Fibroblast of lung (primary cell): ENCODE measurements around the gene ESAM. TPM values are rescaled to one million over a fixed set of nuclear protein-coding genes. Genes with fewer than 3 reads are reported as not detected.
A peak's percentile ranks its signal among the peaks of the same experiment; 100 is the strongest.
"Not testable (repeated sequence)": the region's sequence is repeated elsewhere in the genome, so short reads cannot be mapped to it uniquely, and the experiment has no call there.

Experiments
- DNase-seq, 2 donors: peaks; one replicate each; pipeline versions ENCODE4 v3.0.0 to v3.0.0-alpha.2; 2010; ENCODE audit warnings: low read depth in 2 of 2
- H2AFZ ChIP-seq: 2 replicates; pipeline ENCODE4 v1.5.1; 2012; ENCODE audit warnings: low read length, control low read depth, inconsistent platforms
- H3K27ac ChIP-seq: 2 replicates; pipeline ENCODE4 v1.5.1; 2011; ENCODE audit warnings: low read length, control low read depth; ENCODE audit not compliant: insufficient read depth
- H3K27me3 ChIP-seq: 2 replicates; pipeline ENCODE4 v1.5.1; 2011; ENCODE audit warnings: mild to moderate bottlenecking, low read length; ENCODE audit not compliant: control insufficient read depth, insufficient read depth
- H3K36me3 ChIP-seq: 2 replicates; pipeline ENCODE4 v1.5.1; 2011; ENCODE audit warnings: low read length; ENCODE audit not compliant: control insufficient read depth, insufficient read depth
- H3K4me1 ChIP-seq: 2 replicates; pipeline ENCODE4 v1.5.1; 2011; ENCODE audit warnings: low read length; ENCODE audit not compliant: control insufficient read depth, insufficient read depth; ENCODE audit errors: extremely low read depth
- H3K4me2 ChIP-seq: 2 replicates; pipeline ENCODE4 v1.5.1; 2011; ENCODE audit warnings: low read length, control low read depth; ENCODE audit not compliant: insufficient read depth; ENCODE audit errors: extremely low read depth
- H3K4me3 ChIP-seq, 4 experiments: fragments of 200-600 bp in 1 of 4; sonication (generic) in 1 of 4; replicated peaks in 1 of 4; 2 replicates each; pipeline ENCODE4 v1.5.1; 2011 to 2016; ENCODE audit warnings: low read length in 4 of 4, low read depth in 3 of 4, mild to moderate bottlenecking in 3 of 4, control low read depth in 2 of 4, inconsistent platforms in 1 of 4, mixed read lengths in 1 of 4; ENCODE audit not compliant: insufficient read depth in 1 of 4; ENCODE audit errors: control extremely low read depth in 1 of 4
- H3K79me2 ChIP-seq: 2 replicates; pipeline ENCODE4 v1.5.1; 2012; ENCODE audit warnings: mild to moderate bottlenecking, low read length, inconsistent platforms; ENCODE audit not compliant: control insufficient read depth, insufficient read depth
- H3K9ac ChIP-seq: 2 replicates; pipeline ENCODE4 v1.5.1; 2011; ENCODE audit warnings: mild to moderate bottlenecking, low read length, control low read depth; ENCODE audit not compliant: insufficient read depth
- H3K9me3 ChIP-seq: 2 replicates; pipeline ENCODE4 v1.5.1; 2012; ENCODE audit warnings: low read depth, low read length; ENCODE audit not compliant: control insufficient read depth, insufficient read depth
- H4K20me1 ChIP-seq: 2 replicates; pipeline ENCODE4 v1.5.1; 2011; ENCODE audit warnings: low read length; ENCODE audit not compliant: control insufficient read depth, insufficient read depth; ENCODE audit errors: extremely low read depth
- EZH2 ChIP-seq: IDR thresholded peaks from 2 replicates; pipeline ENCODE4 v1.5.1; 2012; ENCODE audit warnings: low read length, control low read depth, mild to moderate bottlenecking; ENCODE audit errors: missing control alignments
- polyA plus RNA-seq, 2 donors: library from polyadenylated mRNA; depleted of rRNA in 1 of 2; stranded (reverse) in 1 of 2; unstranded in 1 of 2; fragments of >200 nt; gene quantifications; 2 replicates each; pipeline ENCODE4 v1.2.1, GENCODE V29; 2011 to 2012; ENCODE audit warnings: missing spikeins in 1 of 2
- total RNA-seq: library from RNA; depleted of rRNA; stranded (reverse); fragments of >200 nt; gene quantifications from 2 replicates; pipeline ENCODE4 v1.2.1, GENCODE V29; 2014
- TF ChIP-seq, protein P1 (sequence below), 2 donors: IDR thresholded peaks in 1 of 2; conservative IDR thresholded peaks in 1 of 2; 1 replicate in 1 of 2; 2 replicates in 1 of 2; pipeline ENCODE4 v1.5.1; 2011 to 2012; ENCODE audit warnings: low read length in 2 of 2, control low read depth in 1 of 2, inconsistent platforms in 1 of 2, low read depth in 1 of 2, mild to moderate bottlenecking in 1 of 2

The ESAM gene
- total and polyA plus RNA-seq, 2 donors (not counting 1 experiment from before 2014, with no cell fraction given) = under 0.01 to 2.7 TPM

- H4K20me1 ChIP-seq = no peaks in the 10 kb centered on the region
- H3K9me3 ChIP-seq = no peaks in the 10 kb centered on the region
- H3K4me1 ChIP-seq = no peaks in the 10 kb centered on the region
- no peaks in the 10 kb centered on the region for H3K36me3 ChIP-seq
- H3K4me2 ChIP-seq = no peak overlapping the region
- no peak overlapping the region for H3K27ac ChIP-seq
- DNase-seq = no peak
- H3K27me3 ChIP-seq = no peaks in the 10 kb centered on the region
- H3K4me3 ChIP-seq = no peak overlapping the region
- H3K9ac ChIP-seq = no peak overlapping the region
- H2AFZ ChIP-seq = no peak overlapping the region
- no peaks in the 10 kb centered on the region for H3K79me2 ChIP-seq
- TF ChIP-seq EZH2 = no peak
- TF ChIP-seq, protein P1, sequence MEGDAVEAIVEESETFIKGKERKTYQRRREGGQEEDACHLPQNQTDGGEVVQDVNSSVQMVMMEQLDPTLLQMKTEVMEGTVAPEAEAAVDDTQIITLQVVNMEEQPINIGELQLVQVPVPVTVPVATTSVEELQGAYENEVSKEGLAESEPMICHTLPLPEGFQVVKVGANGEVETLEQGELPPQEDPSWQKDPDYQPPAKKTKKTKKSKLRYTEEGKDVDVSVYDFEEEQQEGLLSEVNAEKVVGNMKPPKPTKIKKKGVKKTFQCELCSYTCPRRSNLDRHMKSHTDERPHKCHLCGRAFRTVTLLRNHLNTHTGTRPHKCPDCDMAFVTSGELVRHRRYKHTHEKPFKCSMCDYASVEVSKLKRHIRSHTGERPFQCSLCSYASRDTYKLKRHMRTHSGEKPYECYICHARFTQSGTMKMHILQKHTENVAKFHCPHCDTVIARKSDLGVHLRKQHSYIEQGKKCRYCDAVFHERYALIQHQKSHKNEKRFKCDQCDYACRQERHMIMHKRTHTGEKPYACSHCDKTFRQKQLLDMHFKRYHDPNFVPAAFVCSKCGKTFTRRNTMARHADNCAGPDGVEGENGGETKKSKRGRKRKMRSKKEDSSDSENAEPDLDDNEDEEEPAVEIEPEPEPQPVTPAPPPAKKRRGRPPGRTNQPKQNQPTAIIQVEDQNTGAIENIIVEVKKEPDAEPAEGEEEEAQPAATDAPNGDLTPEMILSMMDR (conservative IDR thresholded peaks at IDR 0.05 in 1 of 2, IDR thresholded peaks at IDR 0.05 in 1 of 2; ENCODE audit: low read depth in 1 of 2, low read length in 2 of 2) = no peak
Observed at GRCh38 chr11:124776865-124777645, 15.0 kb upstream of the ESAM start.

GRCh38 chr11:124770959-124771358, 8.9 kb upstream of the ESAM start:
- DNase-seq = peak in 1 of 2 donors; percentile 19
- not testable (repeated sequence) for H3K79me2 ChIP-seq, H3K4me3 ChIP-seq, H3K27me3 ChIP-seq, H3K9me3 ChIP-seq, H3K4me1 ChIP-seq, H3K27ac ChIP-seq, H3K4me2 ChIP-seq, H3K36me3 ChIP-seq, H3K9ac ChIP-seq, H2AFZ ChIP-seq, H4K20me1 ChIP-seq

- Histone ChIP-seq H4K20me1 (no peaks in the 10 kb centered on the region), H3K79me2 (no peaks in the 10 kb centered on the region), H3K4me3 (no peak overlapping the region), H3K4me2 (no peak overlapping the region), H3K36me3 (no peaks in the 10 kb centered on the region), H2AFZ (no peak overlapping the region), H3K27me3 (no peaks in the 10 kb centered on the region), H3K4me1 (no peaks in the 10 kb centered on the region), H3K9me3 (no peaks in the 10 kb centered on the region), H3K27ac (no peak overlapping the region), H3K9ac (no peak overlapping the region)
- no peak for TF ChIP-seq EZH2
- TF ChIP-seq, protein P1 (conservative IDR thresholded peaks at IDR 0.05 in 1 of 2, IDR thresholded peaks at IDR 0.05 in 1 of 2; ENCODE audit: low read depth in 1 of 2, low read length in 2 of 2) = no peak
- peak; percentile 36 to 61 for DNase-seq
Observed at GRCh38 chr11:124769806-124770774, 8.0 kb upstream of the ESAM start.
